AG04450 (cell line): ENCODE data around the gene PCMTD2. TPM values are rescaled to one million over a fixed set of nuclear protein-coding genes. Genes with fewer than 3 reads are reported as not detected.

ENCODE experiments used
- CTCF ChIA-PET: fragments of 300-600, 350-600 bp; formaldehyde crosslinking; extraction: SDS; loops from one replicate; lab custom pipeline; 2022; ENCODE audit warnings: antibody characterized with exemption, inconsistent platforms; lab: Charles Lee
- POLR2A ChIA-PET: fragments of 350-600 bp; formaldehyde crosslinking; extraction: SDS; loops from one replicate; lab custom pipeline; 2021; ENCODE audit warnings: antibody characterized with exemption, inconsistent platforms; lab: Yijun Ruan, JAX
- DNase-seq: peaks from one replicate; pipeline ENCODE4 v3.0.0-alpha.2; 2011; ENCODE audit warnings: low read depth, low spot score
- H3K27ac ChIP-seq: one replicate; pipeline ENCODE4 v1.5.1; 2012; ENCODE audit warnings: low read depth, low read length, control low read depth
- H3K27me3 ChIP-seq: one replicate; pipeline ENCODE4 v1.6.0; 2012; ENCODE audit warnings: low read length; ENCODE audit not compliant: control insufficient read depth, insufficient read depth
- H3K4me3 ChIP-seq: 2 replicates; pipeline ENCODE4 v1.5.1; 2011; ENCODE audit warnings: mild to moderate bottlenecking, low read depth, low read length, control low read depth
- H3K9me3 ChIP-seq: 2 replicates; pipeline ENCODE4 v1.5.1; 2012; ENCODE audit warnings: low read length; ENCODE audit not compliant: control insufficient read depth, insufficient read depth
- polyA plus RNA-seq: library from polyadenylated mRNA; depleted of rRNA; stranded (reverse); fragments of >200 nt; gene quantifications from 2 replicates; pipeline ENCODE4 v1.2.3, GENCODE V29; 2011
- TF ChIP-seq, protein P1 (sequence below): IDR thresholded peaks from 2 replicates; pipeline ENCODE4 v1.5.1; 2011; ENCODE audit warnings: low read depth, low read length, control low read depth, inconsistent platforms

The PCMTD2 gene
- polyA plus RNA-seq, 1 experiment, result 42.7 TPM

DNA sequence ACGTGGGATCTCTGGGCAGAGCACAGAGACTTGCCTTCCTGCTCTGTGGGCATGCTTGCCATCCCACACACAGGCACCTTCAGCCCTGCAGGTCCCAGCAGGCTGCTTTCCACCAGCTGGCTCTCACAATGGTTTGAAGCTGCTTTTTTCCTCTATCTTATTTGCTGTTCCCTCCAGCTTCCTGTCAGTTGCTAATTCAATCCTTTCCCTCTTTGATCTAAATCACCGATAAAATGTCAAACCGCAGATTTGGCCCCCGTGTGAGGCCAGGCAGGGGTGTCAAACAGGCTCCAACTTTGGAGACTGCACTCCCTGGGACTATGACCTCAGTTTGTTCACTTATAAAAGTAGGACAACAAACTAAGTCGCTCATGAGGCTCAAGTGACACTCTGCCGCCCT, 40.6 kb upstream of the PCMTD2 start:
- DNase-seq, result no peak
- Histone ChIP-seq H3K27me3 (peaks cover 54% of the 10 kb centered on the region), H3K4me3 (no peak overlapping the region), H3K9me3 (no peaks in the 10 kb centered on the region), H3K27ac (no peak overlapping the region)
- POLR2A ChIA-PET, result interaction anchor here (0.6 to 1.5 kb wide), 2 partner anchors 10 to 41 kb away, joined by 3 to 4 read pairs; no protein-coding TSS in a partner anchor
- CTCF ChIA-PET, result no interaction called here
- TF ChIP-seq, protein P1, sequence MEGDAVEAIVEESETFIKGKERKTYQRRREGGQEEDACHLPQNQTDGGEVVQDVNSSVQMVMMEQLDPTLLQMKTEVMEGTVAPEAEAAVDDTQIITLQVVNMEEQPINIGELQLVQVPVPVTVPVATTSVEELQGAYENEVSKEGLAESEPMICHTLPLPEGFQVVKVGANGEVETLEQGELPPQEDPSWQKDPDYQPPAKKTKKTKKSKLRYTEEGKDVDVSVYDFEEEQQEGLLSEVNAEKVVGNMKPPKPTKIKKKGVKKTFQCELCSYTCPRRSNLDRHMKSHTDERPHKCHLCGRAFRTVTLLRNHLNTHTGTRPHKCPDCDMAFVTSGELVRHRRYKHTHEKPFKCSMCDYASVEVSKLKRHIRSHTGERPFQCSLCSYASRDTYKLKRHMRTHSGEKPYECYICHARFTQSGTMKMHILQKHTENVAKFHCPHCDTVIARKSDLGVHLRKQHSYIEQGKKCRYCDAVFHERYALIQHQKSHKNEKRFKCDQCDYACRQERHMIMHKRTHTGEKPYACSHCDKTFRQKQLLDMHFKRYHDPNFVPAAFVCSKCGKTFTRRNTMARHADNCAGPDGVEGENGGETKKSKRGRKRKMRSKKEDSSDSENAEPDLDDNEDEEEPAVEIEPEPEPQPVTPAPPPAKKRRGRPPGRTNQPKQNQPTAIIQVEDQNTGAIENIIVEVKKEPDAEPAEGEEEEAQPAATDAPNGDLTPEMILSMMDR, result no peak

DNA sequence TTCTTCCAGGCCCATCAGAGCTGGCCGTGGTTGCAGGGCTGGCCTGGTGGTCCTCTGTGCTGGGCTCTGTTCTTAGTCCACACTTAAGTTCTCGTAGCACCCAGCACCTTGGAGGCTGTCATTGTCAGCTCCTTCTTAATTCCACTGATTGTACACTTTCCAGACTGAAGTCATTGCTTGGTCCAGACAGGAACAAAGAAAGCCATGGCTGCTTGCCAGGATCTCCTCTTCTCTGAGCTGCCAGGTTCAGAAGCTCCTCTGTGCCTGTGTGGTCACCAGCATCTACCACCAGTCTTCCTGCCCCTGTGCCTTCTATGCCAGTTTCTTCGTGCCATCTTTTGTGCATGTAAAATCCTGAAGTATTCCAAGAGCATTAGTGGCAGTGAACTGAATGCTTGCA, 39.5 kb upstream of the PCMTD2 start:
- ChIA-PET POLR2A (interaction anchor here (1.5 kb wide), 1 partner anchor 8 kb away, joined by 3 read pairs; no protein-coding TSS in a partner anchor), CTCF (no interaction called here)
- no peak for DNase-seq
- Histone ChIP-seq H3K4me3 (no peak overlapping the region), H3K9me3 (no peaks in the 10 kb centered on the region), H3K27me3 (peaks cover 49% of the 10 kb centered on the region), H3K27ac (no peak overlapping the region)
- TF ChIP-seq, protein P1, result no peak

DNA sequence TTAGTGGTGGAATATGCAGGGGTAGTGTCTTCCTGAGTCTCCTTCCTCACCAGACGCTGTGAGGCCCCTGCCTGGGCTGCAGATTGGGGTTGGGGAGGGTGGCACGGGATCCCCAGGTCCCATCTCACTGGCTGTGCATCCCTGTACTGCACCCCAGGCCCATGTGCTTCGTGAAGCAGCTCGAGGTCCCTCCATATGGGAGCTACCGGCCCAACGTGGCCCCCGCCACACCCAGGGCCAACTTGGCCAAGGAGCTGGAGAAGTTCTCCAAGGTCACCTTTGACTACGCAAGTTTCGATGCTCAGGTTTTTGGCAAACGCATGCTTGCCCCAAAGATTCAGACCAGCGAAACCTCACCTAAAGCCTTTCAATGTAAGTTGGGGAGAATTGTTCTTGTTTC, 38.6 kb upstream of the PCMTD2 start:
- Histone ChIP-seq H3K4me3 (no peak overlapping the region), H3K9me3 (no peaks in the 10 kb centered on the region), H3K27ac (no peak overlapping the region), H3K27me3 (peaks cover 41% of the 10 kb centered on the region)
- ChIA-PET CTCF (no interaction called here), POLR2A (no interaction called here)
- DNase-seq, result no peak
- TF ChIP-seq, protein P1, result no peak

DNA sequence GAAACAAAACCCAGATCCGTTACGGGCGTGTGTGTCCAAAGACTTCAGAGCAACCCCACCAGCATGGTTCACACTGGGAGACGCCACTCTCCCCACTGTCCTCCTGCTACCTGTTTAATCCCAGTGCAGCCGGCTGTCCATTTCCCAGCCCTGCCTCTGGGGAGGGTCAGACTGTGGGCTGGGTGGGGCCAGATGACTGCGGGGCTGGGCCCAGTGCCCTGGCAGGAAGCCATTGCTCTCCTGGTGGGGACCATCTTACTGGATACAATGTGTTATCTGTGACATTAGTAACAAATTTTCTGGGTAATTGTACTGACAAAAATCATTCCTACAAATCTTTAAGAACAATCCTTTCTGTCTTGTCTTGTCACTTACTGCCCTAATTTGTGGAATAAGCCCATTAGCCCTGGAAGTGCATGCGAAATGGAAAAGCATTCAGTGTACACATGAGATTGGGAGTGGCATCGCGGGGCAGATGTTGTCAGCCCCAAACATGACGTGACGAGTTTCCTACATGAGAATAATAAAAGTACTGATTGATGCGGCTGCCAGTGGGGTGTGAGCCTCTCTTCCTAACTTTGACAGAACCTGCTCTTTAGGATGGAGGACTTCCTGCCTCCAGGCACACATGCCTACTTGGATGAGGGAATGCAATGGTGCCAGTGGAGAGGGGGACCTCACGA, 37.9 kb upstream of the PCMTD2 start:
- Histone ChIP-seq H3K9me3 (no peaks in the 10 kb centered on the region), H3K4me3 (no peak overlapping the region), H3K27ac (no peak overlapping the region), H3K27me3 (peaks cover 41% of the 10 kb centered on the region)
- no peak for DNase-seq
- ChIA-PET CTCF (no interaction called here), POLR2A (no interaction called here)
- TF ChIP-seq, protein P1, result no peak

DNA sequence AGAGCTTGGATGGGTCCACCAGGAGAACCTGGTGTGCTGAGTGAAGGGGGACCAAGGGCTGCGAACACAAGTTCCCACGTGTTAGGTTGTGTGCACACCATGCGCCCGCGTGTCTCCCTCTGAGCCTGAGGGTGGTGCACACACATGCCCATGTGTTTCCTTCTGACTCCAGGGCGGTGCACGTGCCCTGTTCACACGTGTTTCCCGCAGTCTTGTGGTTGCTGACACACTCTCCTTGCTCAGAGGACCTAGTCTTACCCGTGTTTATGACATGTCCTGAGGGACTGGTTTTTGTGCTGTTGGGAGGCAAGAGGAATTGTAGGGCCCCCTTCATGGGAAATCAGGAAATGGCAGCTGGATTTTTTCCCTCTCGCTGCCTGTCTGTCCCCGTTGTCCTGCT, 36.3 kb upstream of the PCMTD2 start:
- ChIA-PET CTCF (no interaction called here), POLR2A (no interaction called here)
- TF ChIP-seq, protein P1, result no peak
- Histone ChIP-seq H3K4me3 (no peak overlapping the region), H3K9me3 (no peaks in the 10 kb centered on the region), H3K27me3 (peaks cover 32% of the 10 kb centered on the region), H3K27ac (no peak overlapping the region)
- no peak for DNase-seq
